Mesothelial cell of epicardium (in vitro differentiated cells): Measurements from ENCODE around the gene RREB1. TPM values are rescaled to one million over a fixed set of nuclear protein-coding genes. Genes with fewer than 3 reads are reported as not detected.

Experiments used
- DNase-seq, 2 experiments: peaks; one replicate each; pipeline ENCODE4 v3.0.0; 2021; ENCODE audit warnings: low spot score in 2 of 2; ENCODE audit not compliant: unreplicated experiment in 2 of 2
- H3K27ac Mint-ChIP-seq: 2 replicates; pipeline ENCODE4 v1.8.0; 2021; ENCODE audit warnings: mixed read lengths
- H3K27me3 Mint-ChIP-seq: 2 replicates; pipeline ENCODE4 v1.8.0; 2021; ENCODE audit warnings: low read depth, mixed read lengths
- H3K36me3 Mint-ChIP-seq: 2 replicates; pipeline ENCODE4 v1.8.0; 2021; ENCODE audit warnings: mixed read lengths
- H3K4me1 Mint-ChIP-seq: 2 replicates; pipeline ENCODE4 v1.8.0; 2021; ENCODE audit warnings: mixed read lengths
- H3K4me3 Mint-ChIP-seq: 2 replicates; pipeline ENCODE4 v1.8.0; 2021; ENCODE audit warnings: mild to moderate bottlenecking, moderate library complexity, mixed read lengths
- H3K9me3 Mint-ChIP-seq: 2 replicates; pipeline ENCODE4 v1.8.0; 2021; ENCODE audit warnings: mixed read lengths
- CTCF ChIP-seq: fragments of 200-600 bp; sonication (generic); IDR thresholded peaks from one replicate; pipeline ENCODE4 v1.5.0; 2021; ENCODE audit warnings: antibody characterized with exemption; ENCODE audit not compliant: unreplicated experiment
- total RNA-seq: library from RNA; stranded (reverse); gene quantifications from 3 replicates; pipeline ENCODE4 v1.2.1, GENCODE V29; 2021

The RREB1 gene
- total RNA-seq, 1 donor from 2014 or later: 55.4 TPM

- Mint-ChIP-seq H3K27me3 (no peaks in the 10 kb centered on the region), H3K4me3 (no peak overlapping the region), H3K27ac (peak overlapping the region; percentile 51), H3K9me3 (no peaks in the 10 kb centered on the region), H3K36me3 (no peaks in the 10 kb centered on the region), H3K4me1 (no peaks in the 10 kb centered on the region)
- no peak for DNase-seq
- TF ChIP-seq CTCF: peak; percentile 48
Observed at GRCh38 chr6:7276199-7276524, 168.4 kb downstream of the RREB1 start.

- H3K36me3 Mint-ChIP-seq: peaks cover 8% of the 10 kb centered on the region
- no peak overlapping the region for H3K27ac Mint-ChIP-seq
- DNase-seq: no peak
- no peaks in the 10 kb centered on the region for H3K27me3 Mint-ChIP-seq
- no peak overlapping the region for H3K4me3 Mint-ChIP-seq
- H3K9me3 Mint-ChIP-seq: no peaks in the 10 kb centered on the region
- TF ChIP-seq CTCF: no peak
- H3K4me1 Mint-ChIP-seq: no peaks in the 10 kb centered on the region
Observed at GRCh38 chr6:7282097-7282906, 174.5 kb downstream of the RREB1 start.

GRCh38 chr6:7283676-7284075 is 175.9 kb downstream of the RREB1 start:
- no peaks in the 10 kb centered on the region for H3K4me1 Mint-ChIP-seq
- DNase-seq: no peak
- no peak overlapping the region for H3K4me3 Mint-ChIP-seq
- no peak for TF ChIP-seq CTCF
- no peaks in the 10 kb centered on the region for H3K27me3 Mint-ChIP-seq
- peaks cover 16% of the 10 kb centered on the region for H3K36me3 Mint-ChIP-seq
- H3K27ac Mint-ChIP-seq: no peak overlapping the region
- no peaks in the 10 kb centered on the region for H3K9me3 Mint-ChIP-seq

- no peak overlapping the region for H3K4me3 Mint-ChIP-seq
Observed at GRCh38 chr6:7285416-7285815, 177.7 kb downstream of the RREB1 start.

GRCh38 chr6:7290079-7290478 is 182.3 kb downstream of the RREB1 start:
- Mint-ChIP-seq H3K27ac (no peak overlapping the region), H3K27me3 (no peaks in the 10 kb centered on the region), H3K4me3 (no peak overlapping the region), H3K36me3 (peaks cover 30% of the 10 kb centered on the region), H3K4me1 (no peaks in the 10 kb centered on the region), H3K9me3 (no peaks in the 10 kb centered on the region)
- no peak for DNase-seq
- no peak for TF ChIP-seq CTCF

More at GRCh38 chr6:7285416-7285815, 177.7 kb downstream of the RREB1 start:
- Mint-ChIP-seq H3K9me3 (no peaks in the 10 kb centered on the region), H3K36me3 (peaks cover 19% of the 10 kb centered on the region), H3K4me1 (no peaks in the 10 kb centered on the region), H3K27ac (no peak overlapping the region), H3K27me3 (no peaks in the 10 kb centered on the region)
- TF ChIP-seq CTCF: no peak
- DNase-seq: no peak
